ENCODE results near the gene MLH1.
"Not testable (repeated sequence)": the region's sequence is repeated elsewhere in the genome, so short reads cannot be mapped to it uniquely, and the experiment has no call there.

The MLH1 gene

GRCh38 chr3:37032961-37033360 is 39.6 kb downstream of the MLH1 start:
- DNase-seq (ENCODE audit: low read depth in 2 of 2, low spot score in 1 of 2), result no peak

GRCh38 chr3:37037352-37037751 is 44.0 kb downstream of the MLH1 start:
- DNase-seq (ENCODE audit: low read depth in 2 of 2, low spot score in 1 of 2), result no peak

GRCh38 chr3:37039161-37039846 is 46.0 kb downstream of the MLH1 start:
- no peak for DNase-seq (ENCODE audit: low read depth in 2 of 2, low spot score in 1 of 2)

- no peak for DNase-seq (ENCODE audit: low read depth in 2 of 2, low spot score in 1 of 2)
Observed at GRCh38 chr3:37040231-37040630, 46.9 kb downstream of the MLH1 start.

- no peak for DNase-seq (ENCODE audit: low read depth in 2 of 2, low spot score in 1 of 2)
Observed at GRCh38 chr3:37041546-37042195, 48.4 kb downstream of the MLH1 start.

GRCh38 chr3:37042712-37043111 is 49.4 kb downstream of the MLH1 start:
- DNase-seq (ENCODE audit: low read depth in 2 of 2, low spot score in 1 of 2), result not testable (repeated sequence)

GRCh38 chr3:37050282-37050681 is 57.0 kb downstream of the MLH1 start:
- no peak for DNase-seq (ENCODE audit: low read depth in 2 of 2, low spot score in 1 of 2)

- DNase-seq (ENCODE audit: low read depth in 2 of 2, low spot score in 1 of 2), result no peak
Observed at GRCh38 chr3:37052860-37053259, 59.5 kb downstream of the MLH1 start.

GRCh38 chr3:37053337-37053736 is 60.0 kb downstream of the MLH1 start:
- DNase-seq (ENCODE audit: low read depth in 2 of 2, low spot score in 1 of 2), result no peak

GRCh38 chr3:37053753-37054152 is 60.4 kb downstream of the MLH1 start:
- DNase-seq (ENCODE audit: low read depth in 2 of 2, low spot score in 1 of 2), result no peak

GRCh38 chr3:37054370-37054769 is 61.1 kb downstream of the MLH1 start:
- no peak for DNase-seq (ENCODE audit: low read depth in 2 of 2, low spot score in 1 of 2)

GRCh38 chr3:37055077-37055476 is 61.8 kb downstream of the MLH1 start:
- DNase-seq (ENCODE audit: low read depth in 2 of 2, low spot score in 1 of 2), result not testable (repeated sequence)

GRCh38 chr3:37056826-37057225 is 63.5 kb downstream of the MLH1 start:
- no peak for DNase-seq (ENCODE audit: low read depth in 2 of 2, low spot score in 1 of 2)

GRCh38 chr3:37058117-37058516 is 64.8 kb downstream of the MLH1 start:
- no peak for DNase-seq (ENCODE audit: low read depth in 2 of 2, low spot score in 1 of 2)

GRCh38 chr3:37064747-37065146 is 71.4 kb downstream of the MLH1 start:
- DNase-seq (ENCODE audit: low read depth in 2 of 2, low spot score in 1 of 2), result no peak

- no peak for DNase-seq (ENCODE audit: low read depth in 2 of 2, low spot score in 1 of 2)
Observed at GRCh38 chr3:37067577-37067976, 74.3 kb downstream of the MLH1 start.

GRCh38 chr3:37068031-37068430 is 74.7 kb downstream of the MLH1 start:
- DNase-seq (ENCODE audit: low read depth in 2 of 2, low spot score in 1 of 2), result no peak

GRCh38 chr3:37071921-37072320 is 78.6 kb downstream of the MLH1 start:
- DNase-seq (ENCODE audit: low read depth in 2 of 2, low spot score in 1 of 2), result no peak

GRCh38 chr3:37072892-37073291 is 79.6 kb downstream of the MLH1 start:
- no peak for DNase-seq (ENCODE audit: low read depth in 2 of 2, low spot score in 1 of 2)

- no peak for DNase-seq (ENCODE audit: low read depth in 2 of 2, low spot score in 1 of 2)
Observed at GRCh38 chr3:37074178-37074577, 80.9 kb downstream of the MLH1 start.

GRCh38 chr3:37075955-37076354 is 82.6 kb downstream of the MLH1 start:
- no peak for DNase-seq (ENCODE audit: low read depth in 2 of 2, low spot score in 1 of 2)

GRCh38 chr3:37082317-37082716 is 89.0 kb downstream of the MLH1 start:
- DNase-seq (ENCODE audit: low read depth in 2 of 2, low spot score in 1 of 2), result no peak

GRCh38 chr3:37086918-37087317 is 93.6 kb downstream of the MLH1 start:
- DNase-seq (ENCODE audit: low read depth in 2 of 2, low spot score in 1 of 2), result no peak

Measured in stimulated activated CD8-positive, alpha-beta memory T cell treated with anti-CD3 and anti-CD28 coated beads, Interleukin-4, amount 100 ng/mL, for 4 hours (primary cell).